ENCODE data around the gene CLDN2. TPM values are rescaled to one million over a fixed set of nuclear protein-coding genes. Genes with fewer than 3 reads are reported as not detected.

Gene CLDN2
- total RNA-seq, 4 donors from 2014 or later = 9.9 to 86.5 (median 36.0) TPM

- peak overlapping the region in 2 of 4 donors; percentile 65 to 76 for H3K27ac ChIP-seq
- no peaks in the 10 kb centered on the region for H3K27me3 ChIP-seq
- peak in 1 of 3 donors; percentile 50 for DNase-seq
- no peaks in the 10 kb centered on the region for H3K36me3 ChIP-seq
- no peaks in the 10 kb centered on the region for H3K9me3 ChIP-seq
- no peak overlapping the region for H3K4me3 ChIP-seq
- peaks cover 0 to 7% (median 0%) of the 10 kb centered on the region in 4 donors for H3K4me1 ChIP-seq
- TF ChIP-seq POLR2A (IDR thresholded peaks at IDR 0.05) (no peak), CTCF (IDR thresholded peaks at IDR 0.05) (no peak)
These were observed 12.8 kb downstream of the CLDN2 start for GRCh38 chrX:106932960-106933537.

GRCh38 chrX:106933538-106933961 lies 13.3 kb downstream of the CLDN2 start:
- peak in 1 of 3 donors; percentile 54 for DNase-seq
- H3K27me3 ChIP-seq = no peaks in the 10 kb centered on the region
- H3K4me1 ChIP-seq = peaks cover 0 to 7% (median 0%) of the 10 kb centered on the region in 4 donors
- peak overlapping the region in 2 of 4 donors; percentile 65 to 76 for H3K27ac ChIP-seq
- H3K9me3 ChIP-seq = no peaks in the 10 kb centered on the region
- H3K4me3 ChIP-seq = no peak overlapping the region
- TF ChIP-seq POLR2A (IDR thresholded peaks at IDR 0.05) (no peak), CTCF (IDR thresholded peaks at IDR 0.05) (no peak)
- no peaks in the 10 kb centered on the region for H3K36me3 ChIP-seq

DNA sequence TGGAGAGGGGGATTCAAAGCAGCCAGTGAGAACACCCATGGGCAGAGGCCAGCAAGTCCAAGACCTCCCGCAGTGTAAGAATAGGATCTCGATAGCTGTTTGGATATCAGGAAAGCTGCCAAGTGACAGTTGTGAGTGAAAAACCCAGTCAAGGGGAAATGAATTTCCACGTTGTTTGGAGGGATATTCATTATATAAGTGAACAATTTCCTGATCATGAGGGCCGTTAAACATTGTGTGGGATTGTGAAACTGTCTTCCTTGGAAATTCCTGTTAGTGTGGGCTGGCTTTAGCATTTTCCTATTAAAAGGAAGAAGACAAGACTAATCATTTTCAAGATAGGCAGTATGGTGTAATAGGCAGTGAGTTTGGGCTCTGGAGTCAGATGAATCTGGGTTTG lies 15.0 kb downstream of the CLDN2 start:
- H3K4me3 ChIP-seq = no peak overlapping the region
- H3K36me3 ChIP-seq = no peaks in the 10 kb centered on the region
- no peak for DNase-seq
- no peaks in the 10 kb centered on the region for H3K9me3 ChIP-seq
- H3K27me3 ChIP-seq = no peaks in the 10 kb centered on the region
- TF ChIP-seq CTCF (IDR thresholded peaks at IDR 0.05) = no peak
- no peak for TF ChIP-seq POLR2A (IDR thresholded peaks at IDR 0.05)
- H3K4me1 ChIP-seq = peaks cover 0 to 7% (median 0%) of the 10 kb centered on the region in 4 donors
- no peak overlapping the region for H3K27ac ChIP-seq

DNA sequence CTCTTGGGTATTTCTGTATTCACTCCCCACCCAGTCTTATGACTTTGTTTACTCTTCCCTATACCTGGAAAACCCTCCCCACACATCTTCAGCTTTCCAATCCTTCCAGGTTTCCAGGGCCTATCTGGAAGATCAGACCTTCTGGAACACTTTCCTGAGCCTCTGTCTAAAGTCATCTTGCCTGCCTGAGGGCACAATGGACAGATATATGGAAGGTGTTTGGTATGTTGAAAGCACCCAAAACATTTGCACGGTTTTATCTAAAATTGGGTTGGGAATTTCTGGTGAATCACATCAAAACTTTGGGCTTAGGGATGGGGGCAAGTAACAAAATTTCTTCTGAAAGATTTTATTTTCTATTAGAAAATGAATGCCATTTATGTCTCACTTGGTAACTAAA lies 16.0 kb downstream of the CLDN2 start:
- no peak for TF ChIP-seq POLR2A (IDR thresholded peaks at IDR 0.05)
- TF ChIP-seq CTCF (IDR thresholded peaks at IDR 0.05) = no peak
- Histone ChIP-seq H3K27ac (no peak overlapping the region), H3K36me3 (no peaks in the 10 kb centered on the region), H3K4me1 (peaks cover 0 to 7% (median 0%) of the 10 kb centered on the region in 4 donors), H3K27me3 (no peaks in the 10 kb centered on the region), H3K4me3 (no peak overlapping the region), H3K9me3 (no peaks in the 10 kb centered on the region)
- no peak for DNase-seq

DNA sequence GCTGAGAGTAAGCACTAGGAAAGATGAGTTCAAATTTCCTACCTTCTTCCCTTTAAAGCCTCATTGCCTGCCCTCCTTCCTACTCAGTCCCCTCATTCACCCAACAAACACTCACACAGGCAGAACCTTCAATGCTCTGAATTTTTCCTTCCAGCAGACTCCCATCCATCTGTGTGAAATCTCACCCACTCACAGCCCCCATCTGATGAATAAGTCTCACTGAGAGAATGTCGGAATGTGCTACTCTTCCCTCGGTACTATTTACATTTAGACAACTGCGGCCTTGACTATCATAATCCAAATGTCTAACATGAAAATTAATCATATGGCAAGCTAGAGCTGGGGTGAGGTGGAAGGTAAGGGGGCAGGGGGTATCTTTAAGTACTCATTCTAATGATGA lies 19.4 kb downstream of the CLDN2 start:
- Histone ChIP-seq H3K4me3 (no peak overlapping the region), H3K27me3 (no peaks in the 10 kb centered on the region), H3K36me3 (no peaks in the 10 kb centered on the region), H3K9me3 (no peaks in the 10 kb centered on the region), H3K4me1 (no peaks in the 10 kb centered on the region), H3K27ac (no peak overlapping the region)
- DNase-seq = no peak
- TF ChIP-seq POLR2A (IDR thresholded peaks at IDR 0.05) = no peak
- no peak for TF ChIP-seq CTCF (IDR thresholded peaks at IDR 0.05)
